ENCODE measurements around the gene DNAJC3. TPM values are rescaled to one million over a fixed set of nuclear protein-coding genes. Genes with fewer than 3 reads are reported as not detected.

The DNAJC3 gene
- total and polyA plus RNA-seq, 2 experiments from 2014 or later: 19.5 to 27.5 TPM

- Mint-ChIP-seq H3K4me3 (no peak overlapping the region), H3K27me3 (ENCODE audit: insufficient read depth, low read depth, poor library complexity) (no peaks in the 10 kb centered on the region), H3K27ac (no peak overlapping the region), H3K4me1 (no peaks in the 10 kb centered on the region), H3K9me3 (no peaks in the 10 kb centered on the region), H3K36me3 (ENCODE audit: low read depth) (peaks cover 5% of the 10 kb centered on the region; the same call in 2 of the 3 replicates)
- no peak for TF ChIP-seq STAT1 (IDR thresholded peaks at IDR 0.05; ENCODE audit: unreplicated experiment)
- no peak for TF ChIP-seq ZNF462 (CRISPR knock-in tag; IDR thresholded peaks at IDR 0.05)
- TF ChIP-seq REST (IDR thresholded peaks at IDR 0.05; ENCODE audit: unreplicated experiment): no peak
- TF ChIP-seq EZH2 (IDR thresholded peaks at IDR 0.05; ENCODE audit: low read depth, unreplicated experiment): no peak
- TF ChIP-seq NANOG (IDR thresholded peaks at IDR 0.05; ENCODE audit: borderline replicate concordance): no peak
- TF ChIP-seq CTCF (conservative IDR thresholded peaks at IDR 0.05; ENCODE audit: low read depth in 2 of 2): no peak
- no peak for TF ChIP-seq POLR2AphosphoS5 (IDR thresholded peaks at IDR 0.05; ENCODE audit: low read depth)
- no peak for TF ChIP-seq JUNB (IDR thresholded peaks at IDR 0.05; ENCODE audit: unreplicated experiment)
- TF ChIP-seq ZNF114 (CRISPR knock-in tag; IDR thresholded peaks at IDR 0.05): no peak
- TF ChIP-seq ETS1 (IDR thresholded peaks at IDR 0.05): no peak
- no peak for TF ChIP-seq CREB1 (CRISPR knock-in tag; IDR thresholded peaks at IDR 0.05; ENCODE audit: low read depth)
- no peaks in the 10 kb centered on the region for H3K27me3 ChIP-seq (ENCODE audit: insufficient read depth)
- no peaks in the 10 kb centered on the region for H3K9me2 ChIP-seq (ENCODE audit: insufficient read depth)
- H3K27ac ChIP-seq (ENCODE audit: low read depth): no peak overlapping the region
- H4K20me1 ChIP-seq (replicated peaks; ENCODE audit: insufficient read depth): no peaks in the 10 kb centered on the region; the same call in 1 of the 2 replicates
- no peaks in the 10 kb centered on the region for H3F3A ChIP-seq (replicated peaks; ENCODE audit: low read depth)
- ATAC-seq (no peak), DNase-seq (ENCODE audit: low spot score) (no peak)
- H2AFZ ChIP-seq: no peak overlapping the region
- no peaks in the 10 kb centered on the region for H3K79me2 ChIP-seq (replicated peaks; ENCODE audit: insufficient read depth)
- no peaks in the 10 kb centered on the region for H3K4me1 ChIP-seq (ENCODE audit: insufficient read depth)
- no peak overlapping the region for H3K4me2 ChIP-seq
- no peak overlapping the region for H3K4me3 ChIP-seq
- H3K36me3 ChIP-seq (ENCODE audit: insufficient read depth): no peaks in the 10 kb centered on the region
Measured at GRCh38 chr13:95723438-95723837, 46.5 kb downstream of the DNAJC3 start.

Measured in GM23338 (cell line).